RWPE2 (cell line): ENCODE measurements around the gene FSD1L.
"Not testable (repeated sequence)": the region's sequence is repeated elsewhere in the genome, so short reads cannot be mapped to it uniquely, and the experiment has no call there.

Source experiments
- ATAC-seq: fragments of 200-7000 bp; cut with Tn5 transposase; 3 replicates; pipeline ENCODE4 v1.9.1; 2021; ENCODE audit warnings: low read depth
- DNase-seq: peaks from one replicate; pipeline ENCODE4 v3.0.0-alpha.2; 2020; ENCODE audit warnings: low spot score
- H3K27ac ChIP-seq: fragments of 450-650 bp; 2 replicates; pipeline ENCODE4 v1.5.1; 2017; ENCODE audit warnings: mild to moderate bottlenecking; ENCODE audit not compliant: poor library complexity, severe bottlenecking
- H3K27me3 ChIP-seq: fragments of 250-450 bp; sonication (Bioruptor Pico); 2 replicates; pipeline ENCODE4 v1.5.1; 2021; ENCODE audit warnings: mild to moderate bottlenecking, moderate library complexity; ENCODE audit not compliant: insufficient read depth, poor library complexity, severe bottlenecking
- H3K36me3 ChIP-seq: fragments of 250-450 bp; sonication (Bioruptor Pico); 2 replicates; pipeline ENCODE4 v1.5.1; 2020; ENCODE audit warnings: low read depth, mild to moderate bottlenecking, moderate library complexity
- H3K4me1 ChIP-seq: fragments of 250-450 bp; sonication (Bioruptor Pico); 2 replicates; pipeline ENCODE4 v1.5.1; 2021; ENCODE audit warnings: mild to moderate bottlenecking, moderate library complexity; ENCODE audit not compliant: insufficient read depth, poor library complexity, severe bottlenecking
- H3K4me3 ChIP-seq: fragments of 250-450 bp; sonication (Bioruptor Pico); 2 replicates; pipeline ENCODE4 v1.5.1; 2021; ENCODE audit warnings: mild to moderate bottlenecking, moderate library complexity; ENCODE audit not compliant: severe bottlenecking
- H3K9me3 ChIP-seq: fragments of 250-450 bp; sonication (Bioruptor Pico); 2 replicates; pipeline ENCODE4 v1.5.1; 2021; ENCODE audit warnings: mild to moderate bottlenecking, moderate library complexity; ENCODE audit not compliant: severe bottlenecking
- CTCF ChIP-seq: fragments of 450-650 bp; IDR thresholded peaks from one replicate; pipeline ENCODE4 v1.5.1; 2017; ENCODE audit warnings: mild to moderate bottlenecking, moderate library complexity; ENCODE audit not compliant: poor library complexity, severe bottlenecking

FSD1L gene

GRCh38 chr9:105539452-105539851 is 91.6 kb downstream of the FSD1L start:
- no peak for ATAC-seq
- no peak for DNase-seq
- peak; percentile 15 for TF ChIP-seq CTCF

GRCh38 chr9:105541838-105542237 is 94.0 kb downstream of the FSD1L start:
- no peak for ATAC-seq
- H3K27ac ChIP-seq, result no peak overlapping the region
- no peaks in the 10 kb centered on the region for H3K4me1 ChIP-seq
- DNase-seq, result no peak
- peaks cover 12% of the 10 kb centered on the region for H3K36me3 ChIP-seq
- H3K9me3 ChIP-seq, result no peaks in the 10 kb centered on the region
- TF ChIP-seq CTCF, result no peak
- no peaks in the 10 kb centered on the region for H3K27me3 ChIP-seq
- no peak overlapping the region for H3K4me3 ChIP-seq

More at GRCh38 chr9:105539452-105539851, 91.6 kb downstream of the FSD1L start:
- H3K27ac ChIP-seq, result no peak overlapping the region
- H3K9me3 ChIP-seq, result no peaks in the 10 kb centered on the region
- no peaks in the 10 kb centered on the region for H3K27me3 ChIP-seq
- no peak overlapping the region for H3K4me3 ChIP-seq
- H3K4me1 ChIP-seq, result no peaks in the 10 kb centered on the region
- H3K36me3 ChIP-seq, result peaks cover 30% of the 10 kb centered on the region

- no peak for ATAC-seq
- Histone ChIP-seq H3K27ac (no peak overlapping the region), H3K9me3 (no peaks in the 10 kb centered on the region), H3K36me3 (no peaks in the 10 kb centered on the region), H3K4me1 (peaks cover 2% of the 10 kb centered on the region), H3K4me3 (no peak overlapping the region), H3K27me3 (no peaks in the 10 kb centered on the region)
- TF ChIP-seq CTCF, result no peak
- no peak for DNase-seq
These were observed 106.2 kb downstream of the FSD1L start for GRCh38 chr9:105554042-105554441.

GRCh38 chr9:105557804-105558610 is 110.2 kb downstream of the FSD1L start, which contains the start of gene FKTN:
TSS of gene FKTN (plus strand) at chr9:105558131. CDS start at chr9:105575033, 16,902 bp downstream.
- Histone ChIP-seq H3K27me3 (no peaks in the 10 kb centered on the region), H3K4me1 (peaks cover 2% of the 10 kb centered on the region), H3K27ac (no peak within 1 kb of the TSS), H3K9me3 (peaks cover 11% of the 10 kb centered on the region), H3K36me3 (peaks cover 8% of the 10 kb centered on the region; the same call in 1 of the 2 replicates), H3K4me3 (peak within 1 kb of the TSS; percentile 80)
- no peak for TF ChIP-seq CTCF
- peak; percentile 95 for ATAC-seq
- peak; percentile 86 for DNase-seq

- H3K27me3 ChIP-seq, result no peaks in the 10 kb centered on the region
- H3K36me3 ChIP-seq, result peaks cover 19% of the 10 kb centered on the region
- no peak for TF ChIP-seq CTCF
- no peak for DNase-seq
- no peak overlapping the region for H3K4me3 ChIP-seq
- ATAC-seq, result no peak
- no peak overlapping the region for H3K27ac ChIP-seq
- H3K4me1 ChIP-seq, result no peaks in the 10 kb centered on the region
- no peaks in the 10 kb centered on the region for H3K9me3 ChIP-seq
These were observed 124.6 kb downstream of the FSD1L start for GRCh38 chr9:105572455-105572854.

- H3K36me3 ChIP-seq, result peaks cover 20% of the 10 kb centered on the region
- H3K9me3 ChIP-seq, H3K27me3 ChIP-seq, H3K4me3 ChIP-seq, H3K4me1 ChIP-seq, H3K27ac ChIP-seq, ATAC-seq, DNase-seq: not testable (repeated sequence)
These were observed 132.1 kb downstream of the FSD1L start for GRCh38 chr9:105579952-105580351.

GRCh38 chr9:105581550-105581949 is 133.7 kb downstream of the FSD1L start:
- H3K4me3 ChIP-seq, ATAC-seq: not testable (repeated sequence)

More at GRCh38 chr9:105581550-105581949, 133.7 kb downstream of the FSD1L start:
- not testable (repeated sequence) for H3K27ac ChIP-seq, DNase-seq, H3K36me3 ChIP-seq, H3K9me3 ChIP-seq, H3K4me1 ChIP-seq, H3K27me3 ChIP-seq
